AG04450 (cell line): Measurements from ENCODE around the gene ALDH9A1. TPM values are rescaled to one million over a fixed set of nuclear protein-coding genes. Genes with fewer than 3 reads are reported as not detected.

Source experiments
- CTCF ChIA-PET: fragments of 300-600, 350-600 bp; formaldehyde crosslinking; extraction: SDS; loops from one replicate; lab custom pipeline; 2022; ENCODE audit warnings: antibody characterized with exemption, inconsistent platforms; lab: Charles Lee
- POLR2A ChIA-PET: fragments of 350-600 bp; formaldehyde crosslinking; extraction: SDS; loops from one replicate; lab custom pipeline; 2021; ENCODE audit warnings: antibody characterized with exemption, inconsistent platforms; lab: Yijun Ruan, JAX
- DNase-seq: peaks from one replicate; pipeline ENCODE4 v3.0.0-alpha.2; 2011; ENCODE audit warnings: low read depth, low spot score
- H3K27ac ChIP-seq: one replicate; pipeline ENCODE4 v1.5.1; 2012; ENCODE audit warnings: low read depth, low read length, control low read depth
- H3K27me3 ChIP-seq: one replicate; pipeline ENCODE4 v1.6.0; 2012; ENCODE audit warnings: low read length; ENCODE audit not compliant: control insufficient read depth, insufficient read depth
- H3K4me3 ChIP-seq: 2 replicates; pipeline ENCODE4 v1.5.1; 2011; ENCODE audit warnings: mild to moderate bottlenecking, low read depth, low read length, control low read depth
- H3K9me3 ChIP-seq: 2 replicates; pipeline ENCODE4 v1.5.1; 2012; ENCODE audit warnings: low read length; ENCODE audit not compliant: control insufficient read depth, insufficient read depth
- CTCF ChIP-seq: IDR thresholded peaks from 2 replicates; pipeline ENCODE4 v1.5.1; 2011; ENCODE audit warnings: low read depth, low read length, control low read depth, inconsistent platforms
- polyA plus RNA-seq: library from polyadenylated mRNA; depleted of rRNA; stranded (reverse); fragments of >200 nt; gene quantifications from 2 replicates; pipeline ENCODE4 v1.2.3, GENCODE V29; 2011

Gene ALDH9A1
- polyA plus RNA-seq, 1 experiment, result 149 TPM

- H3K27me3 ChIP-seq, result no peaks in the 10 kb centered on the region
- no peaks in the 10 kb centered on the region for H3K9me3 ChIP-seq
- no peak for TF ChIP-seq CTCF
- DNase-seq, result peak; percentile 29
- ChIA-PET CTCF (interaction anchor here (0.6 kb wide), 1 partner anchor 22 kb away, joined by 3 read pairs; no protein-coding TSS in a partner anchor), POLR2A (no interaction called here)
- no peak overlapping the region for H3K4me3 ChIP-seq
- H3K27ac ChIP-seq, result peak overlapping the region; percentile 73
Observed at GRCh38 chr1:165637427-165637826, 60.9 kb downstream of the ALDH9A1 start.

- no peak for TF ChIP-seq CTCF
- no peak overlapping the region for H3K4me3 ChIP-seq
- ChIA-PET POLR2A (no interaction called here), CTCF (no interaction called here)
- no peak for DNase-seq
- H3K9me3 ChIP-seq, result no peaks in the 10 kb centered on the region
- no peak overlapping the region for H3K27ac ChIP-seq
- no peaks in the 10 kb centered on the region for H3K27me3 ChIP-seq
Observed at GRCh38 chr1:165635823-165636222, 62.5 kb downstream of the ALDH9A1 start.

DNA sequence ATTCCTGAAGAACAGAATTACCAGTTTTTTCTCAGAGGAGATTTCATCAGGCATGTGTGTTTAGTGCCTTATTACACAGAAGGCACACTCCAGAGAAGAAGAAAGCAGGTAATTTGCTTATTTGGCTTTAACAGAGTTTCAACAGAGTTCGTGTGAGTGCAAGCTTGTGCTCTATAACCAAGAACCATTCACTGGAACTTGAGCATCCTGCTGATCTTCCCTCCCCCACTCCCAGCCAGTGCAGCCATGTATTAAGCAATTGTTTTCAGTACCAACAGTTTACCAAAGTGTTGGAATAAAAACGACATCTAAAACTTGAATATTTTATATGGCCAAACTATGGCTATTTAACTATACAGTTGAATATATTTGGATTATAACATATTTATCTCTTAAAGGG is 63.0 kb downstream of the ALDH9A1 start:
- ChIA-PET CTCF (interaction anchor here (0.9 kb wide), 1 partner anchor 33 kb away, joined by 3 read pairs; no protein-coding TSS in a partner anchor), POLR2A (no interaction called here)
- no peak overlapping the region for H3K4me3 ChIP-seq
- H3K9me3 ChIP-seq, result no peaks in the 10 kb centered on the region
- no peaks in the 10 kb centered on the region for H3K27me3 ChIP-seq
- no peak overlapping the region for H3K27ac ChIP-seq
- no peak for TF ChIP-seq CTCF
- no peak for DNase-seq

DNA sequence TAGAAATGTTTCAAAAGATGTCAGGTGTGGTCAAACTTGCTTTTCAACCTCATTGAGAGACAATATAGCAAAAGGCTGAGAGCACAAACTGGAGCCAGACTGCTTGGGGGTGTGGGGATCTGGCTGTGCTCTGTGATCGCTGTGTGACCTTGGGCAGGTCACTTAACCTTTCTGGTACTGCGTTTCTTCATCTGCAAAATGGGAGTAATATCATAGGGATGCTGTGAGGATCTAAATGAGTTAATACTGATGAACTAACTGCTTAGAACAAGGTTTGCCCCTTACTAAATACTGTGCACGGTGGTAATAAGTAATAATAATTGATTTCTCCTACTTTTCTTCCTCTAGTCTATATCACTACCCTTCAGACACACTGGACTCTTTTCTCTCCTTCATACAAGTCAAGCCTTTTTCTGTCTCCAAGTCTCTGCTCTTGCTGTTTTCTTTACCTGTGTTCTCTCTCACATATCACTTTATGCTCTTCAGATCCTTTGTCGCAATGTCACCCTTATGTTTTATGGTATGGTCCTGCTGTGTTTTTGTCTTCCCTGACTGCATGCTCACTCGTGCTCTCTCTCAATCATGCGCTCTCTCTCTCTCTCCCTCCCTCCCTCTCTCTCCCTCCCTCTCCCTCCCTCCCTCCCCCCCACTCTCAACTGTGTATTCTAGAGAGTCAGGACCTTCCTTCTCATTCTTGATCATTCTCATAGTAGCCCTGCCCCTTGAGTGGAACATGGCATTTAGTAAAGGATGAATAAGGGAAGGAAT is 64.0 kb downstream of the ALDH9A1 start:
- TF ChIP-seq CTCF, result no peak
- H3K9me3 ChIP-seq, result no peaks in the 10 kb centered on the region
- no peaks in the 10 kb centered on the region for H3K27me3 ChIP-seq
- no peak overlapping the region for H3K4me3 ChIP-seq
- CTCF ChIA-PET, result interaction anchor here (0.9 kb wide), 1 partner anchor 32 kb away, joined by 3 read pairs; no protein-coding TSS in a partner anchor
- POLR2A ChIA-PET, result no interaction called here
- no peak overlapping the region for H3K27ac ChIP-seq
- no peak for DNase-seq

DNA sequence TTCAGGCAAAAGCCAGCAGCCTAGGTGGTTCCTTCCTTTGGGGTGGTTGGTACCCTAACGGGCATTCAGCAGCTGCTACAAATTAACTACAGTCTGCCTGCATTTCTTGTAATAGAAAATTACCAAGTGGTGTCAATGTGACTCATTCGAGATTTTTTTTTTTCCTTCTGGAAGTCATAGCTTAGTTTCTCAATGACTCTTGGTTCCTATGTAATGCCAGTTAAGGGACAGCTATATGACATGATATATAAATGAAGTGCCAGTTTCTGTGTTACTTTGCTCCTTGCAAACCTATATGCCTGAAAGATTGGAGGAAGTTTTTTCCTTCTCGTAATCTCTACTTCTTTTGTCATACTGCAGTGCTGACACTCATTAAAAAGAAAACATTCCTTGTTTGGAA is 64.7 kb downstream of the ALDH9A1 start:
- CTCF ChIA-PET, result no interaction called here
- no peak for DNase-seq
- Histone ChIP-seq H3K4me3 (no peak overlapping the region), H3K9me3 (no peaks in the 10 kb centered on the region), H3K27ac (no peak overlapping the region), H3K27me3 (no peaks in the 10 kb centered on the region)
- POLR2A ChIA-PET, result no interaction called here
- TF ChIP-seq CTCF, result no peak
